PFSK-1 (cell line): Measurements from ENCODE around the gene TXNRD3.

Experiments used
- FOXP2 ChIP-seq: optimal IDR thresholded peaks from 2 replicates; pipeline ENCODE3; 2011; ENCODE audit warnings: borderline replicate concordance, control low read depth, inconsistent platforms; ENCODE audit not compliant: insufficient read depth; ENCODE audit errors: extremely low read length, extremely low read depth
- POLR2AphosphoS5 ChIP-seq: IDR thresholded peaks from 2 replicates; pipeline ENCODE4 v1.6.1; 2012; ENCODE audit warnings: low read depth, mild to moderate bottlenecking, control low read depth, low read length, moderate library complexity
- REST ChIP-seq, 2 experiments: IDR thresholded peaks; 2 replicates each; pipeline versions ENCODE4 v1.6.1 to v1.8.0; 2011 to 2012; ENCODE audit warnings: low read depth in 2 of 2, low read length in 2 of 2, control low read depth in 1 of 2, inconsistent platforms in 1 of 2, mild to moderate bottlenecking in 1 of 2, moderate library complexity in 1 of 2; ENCODE audit not compliant: insufficient read depth in 1 of 2
- SIN3A ChIP-seq: IDR thresholded peaks from 2 replicates; pipeline ENCODE4 v1.6.1; 2012; ENCODE audit warnings: mild to moderate bottlenecking, low read length, moderate library complexity, borderline replicate concordance; ENCODE audit not compliant: insufficient read depth
- TAF1 ChIP-seq: IDR thresholded peaks from 2 replicates; pipeline ENCODE4 v1.6.1; 2012; ENCODE audit warnings: low read length, control low read depth, borderline replicate concordance; ENCODE audit not compliant: insufficient read depth

The TXNRD3 gene

GRCh38 chr3:126672340-126672739 lies 17.4 kb upstream of the TXNRD3 start:
- TF ChIP-seq FOXP2 (no peak), SIN3A (no peak), POLR2AphosphoS5 (no peak), TAF1 (no peak), REST (IDR thresholded peaks at IDR 0.05; ENCODE audit: insufficient read depth in 1 of 2, low read depth in 2 of 2, low read length in 2 of 2) (no peak)

DNA sequence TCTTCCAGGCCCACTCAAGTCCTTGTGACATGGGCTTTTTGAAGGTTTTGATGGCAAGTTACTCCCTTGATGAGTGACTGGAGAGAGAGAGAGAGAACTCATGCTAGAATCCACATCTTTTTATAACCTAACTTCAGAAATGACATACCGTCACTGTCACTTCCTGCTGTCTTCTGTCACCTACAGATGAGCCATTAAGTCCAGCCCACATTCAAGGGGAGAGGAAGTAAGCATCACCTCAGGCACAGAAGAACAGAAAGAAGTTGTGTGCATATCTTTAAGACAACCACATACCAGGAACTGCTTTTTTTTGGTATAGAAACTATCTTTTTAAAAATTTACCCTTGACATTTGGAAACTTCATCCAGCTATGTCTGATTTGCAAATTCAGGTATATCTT lies 16.6 kb upstream of the TXNRD3 start:
- TF ChIP-seq FOXP2: no peak
- TF ChIP-seq REST (IDR thresholded peaks at IDR 0.05; ENCODE audit: insufficient read depth in 1 of 2, low read depth in 2 of 2, low read length in 2 of 2): no peak
- TF ChIP-seq SIN3A: no peak
- TF ChIP-seq TAF1: no peak
- no peak for TF ChIP-seq POLR2AphosphoS5

DNA sequence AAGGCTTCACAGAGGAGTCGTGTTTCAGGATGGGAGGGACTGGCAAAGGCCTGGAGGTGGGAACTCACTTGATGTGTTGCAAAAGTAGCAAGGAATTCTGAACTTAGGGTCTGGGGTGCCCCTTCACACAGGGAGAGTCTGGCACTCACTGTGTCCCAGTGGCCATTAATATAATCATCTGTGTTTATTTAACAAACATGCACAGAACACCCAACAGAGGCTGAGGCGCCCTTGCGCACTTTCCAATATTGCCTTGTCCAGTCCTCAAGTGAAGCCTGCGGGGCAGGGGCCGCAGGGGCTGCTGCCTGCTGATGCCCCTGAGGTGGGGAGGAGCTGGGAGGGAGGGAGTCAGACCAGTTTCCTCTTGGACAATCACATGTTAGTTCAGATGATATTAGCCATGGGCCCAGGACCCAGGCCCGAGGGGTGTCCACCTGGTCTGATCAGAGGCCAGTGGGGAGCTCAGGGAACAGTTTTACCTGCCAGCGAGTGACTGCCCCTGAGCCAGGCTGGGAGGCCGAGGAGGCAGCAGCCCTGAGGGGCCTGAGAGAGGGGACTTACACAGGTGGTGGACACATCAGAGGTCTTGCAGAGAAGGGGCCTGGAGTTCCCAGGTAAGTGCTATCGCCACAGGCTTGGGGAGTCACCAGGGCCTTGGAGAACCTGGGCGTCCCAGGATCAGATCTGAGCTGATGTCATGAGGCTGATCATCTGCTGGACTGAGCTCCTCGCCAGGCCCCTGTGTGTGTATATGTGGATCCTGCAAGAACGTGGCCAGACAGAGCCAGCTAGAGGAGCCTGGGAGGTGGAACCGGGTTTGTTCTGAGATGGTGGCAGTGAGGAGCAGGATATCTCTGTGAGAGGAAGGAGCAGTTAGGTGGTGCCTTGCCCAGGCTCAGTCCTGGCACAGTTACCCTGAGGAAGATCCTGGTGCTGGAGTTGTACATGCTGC lies 13.8 kb upstream of the TXNRD3 start:
- TF ChIP-seq SIN3A: no peak
- no peak for TF ChIP-seq POLR2AphosphoS5
- no peak for TF ChIP-seq FOXP2
- no peak for TF ChIP-seq TAF1
- TF ChIP-seq REST (IDR thresholded peaks at IDR 0.05; ENCODE audit: insufficient read depth in 1 of 2, low read depth in 2 of 2, low read length in 2 of 2): no peak

DNA sequence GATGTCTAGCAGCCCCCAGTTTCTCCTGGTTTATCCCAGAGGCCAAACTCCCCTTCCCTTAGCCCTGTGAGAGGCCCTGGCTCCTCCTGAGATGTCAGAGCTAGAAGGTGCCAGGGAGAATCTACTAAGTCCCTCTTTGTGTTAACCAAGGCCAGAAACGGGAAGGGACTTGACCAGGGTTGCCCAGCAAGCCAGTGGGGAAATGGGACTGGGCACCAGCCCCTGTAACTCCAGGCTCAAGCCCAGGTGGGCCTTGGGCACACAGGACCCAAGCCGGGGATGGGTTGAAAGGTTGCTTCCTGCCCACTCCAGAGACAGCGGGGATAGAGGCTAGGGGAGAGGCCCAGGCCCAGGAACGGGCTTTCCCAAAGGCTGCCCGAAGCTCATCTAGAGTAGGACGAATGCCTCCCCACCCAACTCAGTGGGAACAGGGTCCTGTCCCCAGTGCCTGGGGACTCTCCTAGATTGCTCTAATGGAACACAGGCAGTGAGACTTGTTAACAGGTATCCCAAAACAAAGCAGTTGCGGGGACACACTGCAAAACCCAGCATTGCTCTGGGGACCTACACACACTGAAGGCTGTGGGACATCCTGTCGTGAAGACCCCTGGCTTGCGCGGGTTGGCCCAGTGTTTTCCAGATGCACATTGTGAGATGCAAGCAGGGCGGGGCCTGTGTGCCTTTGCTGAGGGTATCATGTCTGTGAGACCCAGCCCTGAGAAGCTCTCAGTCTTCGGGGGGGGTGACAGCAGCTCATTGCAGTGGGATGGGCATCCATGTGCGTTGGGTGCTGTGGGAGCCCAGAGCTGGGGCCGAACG lies 12.9 kb upstream of the TXNRD3 start:
- TF ChIP-seq REST (IDR thresholded peaks at IDR 0.05; ENCODE audit: insufficient read depth in 1 of 2, low read depth in 2 of 2, low read length in 2 of 2) (no peak), TAF1 (no peak), SIN3A (no peak), POLR2AphosphoS5 (no peak), FOXP2 (no peak)
